Measurements from ENCODE around the gene ZFAND6. TPM values are rescaled to one million over a fixed set of nuclear protein-coding genes. Genes with fewer than 3 reads are reported as not detected.

The ZFAND6 gene
- total and polyA plus RNA-seq, 4 donors = 47.6 to 102 (median 82.4) TPM

DNA sequence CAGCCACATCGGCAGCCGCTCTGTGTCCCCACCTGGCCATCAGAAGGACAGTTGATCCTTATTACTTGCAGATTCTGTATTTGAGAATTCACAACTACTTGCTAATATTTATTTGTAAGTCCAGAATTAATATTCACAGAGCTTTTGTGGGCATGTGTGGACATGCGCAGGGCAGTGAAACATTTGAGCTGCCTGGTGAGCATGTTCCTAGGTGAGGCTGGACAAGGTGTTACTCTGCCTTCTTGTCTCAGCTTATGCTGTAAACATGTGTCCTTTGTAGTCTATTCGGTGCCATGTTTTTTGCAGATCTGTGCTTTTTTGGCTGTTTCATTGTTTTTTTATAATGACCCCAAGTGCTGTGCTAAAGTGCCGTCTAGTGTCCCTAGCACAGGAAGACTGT lies 108.9 kb downstream of the ZFAND6 start:
- 93% methylated on average over 5 of the region's 5 CpGs for WGBS
- H3K27me3 ChIP-seq (ENCODE audit: control insufficient read depth in 4 of 4, insufficient read depth in 4 of 4, low read length in 3 of 4) = no peaks in the 10 kb centered on the region
- no peaks in the 10 kb centered on the region for H3K9me3 ChIP-seq (ENCODE audit: control insufficient read depth in 4 of 4, low read length in 3 of 4)
- H3K27ac ChIP-seq (ENCODE audit: low read depth in 1 of 2, low read length in 2 of 2) = no peak overlapping the region
- TF ChIP-seq, protein P1, sequence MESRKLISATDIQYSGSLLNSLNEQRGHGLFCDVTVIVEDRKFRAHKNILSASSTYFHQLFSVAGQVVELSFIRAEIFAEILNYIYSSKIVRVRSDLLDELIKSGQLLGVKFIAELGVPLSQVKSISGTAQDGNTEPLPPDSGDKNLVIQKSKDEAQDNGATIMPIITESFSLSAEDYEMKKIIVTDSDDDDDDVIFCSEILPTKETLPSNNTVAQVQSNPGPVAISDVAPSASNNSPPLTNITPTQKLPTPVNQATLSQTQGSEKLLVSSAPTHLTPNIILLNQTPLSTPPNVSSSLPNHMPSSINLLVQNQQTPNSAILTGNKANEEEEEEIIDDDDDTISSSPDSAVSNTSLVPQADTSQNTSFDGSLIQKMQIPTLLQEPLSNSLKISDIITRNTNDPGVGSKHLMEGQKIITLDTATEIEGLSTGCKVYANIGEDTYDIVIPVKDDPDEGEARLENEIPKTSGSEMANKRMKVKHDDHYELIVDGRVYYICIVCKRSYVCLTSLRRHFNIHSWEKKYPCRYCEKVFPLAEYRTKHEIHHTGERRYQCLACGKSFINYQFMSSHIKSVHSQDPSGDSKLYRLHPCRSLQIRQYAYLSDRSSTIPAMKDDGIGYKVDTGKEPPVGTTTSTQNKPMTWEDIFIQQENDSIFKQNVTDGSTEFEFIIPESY (IDR thresholded peaks at IDR 0.05) = no peak
- TF ChIP-seq GABPA (IDR thresholded peaks at IDR 0.05 in 1 of 2, conservative IDR thresholded peaks at IDR 0.05 in 1 of 2) (no peak), RXRA (IDR thresholded peaks at IDR 0.05) (no peak), JUND (IDR thresholded peaks at IDR 0.05) (no peak), HNF4A (conservative IDR thresholded peaks at IDR 0.05) (no peak), YY1 (IDR thresholded peaks at IDR 0.05) (no peak), RAD21 (IDR thresholded peaks at IDR 0.05) (no peak), HNF4G (IDR thresholded peaks at IDR 0.05) (no peak), FOXA2 (IDR thresholded peaks at IDR 0.05) (no peak), SP1 (IDR thresholded peaks at IDR 0.05) (no peak), NR2F2 (IDR thresholded peaks at IDR 0.05) (no peak), TAF1 (conservative IDR thresholded peaks at IDR 0.05) (no peak), FOXA1 (IDR thresholded peaks at IDR 0.05) (no peak), EGR1 (IDR thresholded peaks at IDR 0.05; ENCODE audit: low read depth in 2 of 2) (no peak)
- TF ChIP-seq, protein P2, sequence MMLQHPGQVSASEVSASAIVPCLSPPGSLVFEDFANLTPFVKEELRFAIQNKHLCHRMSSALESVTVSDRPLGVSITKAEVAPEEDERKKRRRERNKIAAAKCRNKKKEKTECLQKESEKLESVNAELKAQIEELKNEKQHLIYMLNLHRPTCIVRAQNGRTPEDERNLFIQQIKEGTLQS (IDR thresholded peaks at IDR 0.05) = no peak
- TF ChIP-seq, protein P3, sequence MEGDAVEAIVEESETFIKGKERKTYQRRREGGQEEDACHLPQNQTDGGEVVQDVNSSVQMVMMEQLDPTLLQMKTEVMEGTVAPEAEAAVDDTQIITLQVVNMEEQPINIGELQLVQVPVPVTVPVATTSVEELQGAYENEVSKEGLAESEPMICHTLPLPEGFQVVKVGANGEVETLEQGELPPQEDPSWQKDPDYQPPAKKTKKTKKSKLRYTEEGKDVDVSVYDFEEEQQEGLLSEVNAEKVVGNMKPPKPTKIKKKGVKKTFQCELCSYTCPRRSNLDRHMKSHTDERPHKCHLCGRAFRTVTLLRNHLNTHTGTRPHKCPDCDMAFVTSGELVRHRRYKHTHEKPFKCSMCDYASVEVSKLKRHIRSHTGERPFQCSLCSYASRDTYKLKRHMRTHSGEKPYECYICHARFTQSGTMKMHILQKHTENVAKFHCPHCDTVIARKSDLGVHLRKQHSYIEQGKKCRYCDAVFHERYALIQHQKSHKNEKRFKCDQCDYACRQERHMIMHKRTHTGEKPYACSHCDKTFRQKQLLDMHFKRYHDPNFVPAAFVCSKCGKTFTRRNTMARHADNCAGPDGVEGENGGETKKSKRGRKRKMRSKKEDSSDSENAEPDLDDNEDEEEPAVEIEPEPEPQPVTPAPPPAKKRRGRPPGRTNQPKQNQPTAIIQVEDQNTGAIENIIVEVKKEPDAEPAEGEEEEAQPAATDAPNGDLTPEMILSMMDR (IDR thresholded peaks at IDR 0.05; ENCODE audit: low read depth, low read length, missing input control) = no peak
- TF ChIP-seq, protein P4, sequence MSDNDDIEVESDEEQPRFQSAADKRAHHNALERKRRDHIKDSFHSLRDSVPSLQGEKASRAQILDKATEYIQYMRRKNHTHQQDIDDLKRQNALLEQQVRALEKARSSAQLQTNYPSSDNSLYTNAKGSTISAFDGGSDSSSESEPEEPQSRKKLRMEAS (IDR thresholded peaks at IDR 0.05) = no peak
- TF ChIP-seq, protein P5, sequence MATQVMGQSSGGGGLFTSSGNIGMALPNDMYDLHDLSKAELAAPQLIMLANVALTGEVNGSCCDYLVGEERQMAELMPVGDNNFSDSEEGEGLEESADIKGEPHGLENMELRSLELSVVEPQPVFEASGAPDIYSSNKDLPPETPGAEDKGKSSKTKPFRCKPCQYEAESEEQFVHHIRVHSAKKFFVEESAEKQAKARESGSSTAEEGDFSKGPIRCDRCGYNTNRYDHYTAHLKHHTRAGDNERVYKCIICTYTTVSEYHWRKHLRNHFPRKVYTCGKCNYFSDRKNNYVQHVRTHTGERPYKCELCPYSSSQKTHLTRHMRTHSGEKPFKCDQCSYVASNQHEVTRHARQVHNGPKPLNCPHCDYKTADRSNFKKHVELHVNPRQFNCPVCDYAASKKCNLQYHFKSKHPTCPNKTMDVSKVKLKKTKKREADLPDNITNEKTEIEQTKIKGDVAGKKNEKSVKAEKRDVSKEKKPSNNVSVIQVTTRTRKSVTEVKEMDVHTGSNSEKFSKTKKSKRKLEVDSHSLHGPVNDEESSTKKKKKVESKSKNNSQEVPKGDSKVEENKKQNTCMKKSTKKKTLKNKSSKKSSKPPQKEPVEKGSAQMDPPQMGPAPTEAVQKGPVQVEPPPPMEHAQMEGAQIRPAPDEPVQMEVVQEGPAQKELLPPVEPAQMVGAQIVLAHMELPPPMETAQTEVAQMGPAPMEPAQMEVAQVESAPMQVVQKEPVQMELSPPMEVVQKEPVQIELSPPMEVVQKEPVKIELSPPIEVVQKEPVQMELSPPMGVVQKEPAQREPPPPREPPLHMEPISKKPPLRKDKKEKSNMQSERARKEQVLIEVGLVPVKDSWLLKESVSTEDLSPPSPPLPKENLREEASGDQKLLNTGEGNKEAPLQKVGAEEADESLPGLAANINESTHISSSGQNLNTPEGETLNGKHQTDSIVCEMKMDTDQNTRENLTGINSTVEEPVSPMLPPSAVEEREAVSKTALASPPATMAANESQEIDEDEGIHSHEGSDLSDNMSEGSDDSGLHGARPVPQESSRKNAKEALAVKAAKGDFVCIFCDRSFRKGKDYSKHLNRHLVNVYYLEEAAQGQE (IDR thresholded peaks at IDR 0.05) = no peak
- peaks cover 0 to 11% (median 3%) of the 10 kb centered on the region in 4 donors for H3K36me3 ChIP-seq (ENCODE audit: control insufficient read depth in 4 of 4, insufficient read depth in 3 of 4, low read depth in 1 of 4, low read length in 3 of 4)
- H3K4me3 ChIP-seq (ENCODE audit: low read depth in 1 of 3, low read length in 3 of 3) = no peak overlapping the region
- no peak overlapping the region for H3K9ac ChIP-seq (ENCODE audit: low read depth in 1 of 2, low read length in 2 of 2)
- H3K4me1 ChIP-seq (ENCODE audit: control insufficient read depth in 4 of 4, insufficient read depth in 4 of 4, low read length in 3 of 4) = peaks cover 21 to 51% (median 39%) of the 10 kb centered on the region in 4 donors
- DNase-seq (ENCODE audit: low spot score) = no peak

Data from liver (tissue), 9 donors.